ENCODE measurements around the gene IL22RA2.

The IL22RA2 gene

DNA sequence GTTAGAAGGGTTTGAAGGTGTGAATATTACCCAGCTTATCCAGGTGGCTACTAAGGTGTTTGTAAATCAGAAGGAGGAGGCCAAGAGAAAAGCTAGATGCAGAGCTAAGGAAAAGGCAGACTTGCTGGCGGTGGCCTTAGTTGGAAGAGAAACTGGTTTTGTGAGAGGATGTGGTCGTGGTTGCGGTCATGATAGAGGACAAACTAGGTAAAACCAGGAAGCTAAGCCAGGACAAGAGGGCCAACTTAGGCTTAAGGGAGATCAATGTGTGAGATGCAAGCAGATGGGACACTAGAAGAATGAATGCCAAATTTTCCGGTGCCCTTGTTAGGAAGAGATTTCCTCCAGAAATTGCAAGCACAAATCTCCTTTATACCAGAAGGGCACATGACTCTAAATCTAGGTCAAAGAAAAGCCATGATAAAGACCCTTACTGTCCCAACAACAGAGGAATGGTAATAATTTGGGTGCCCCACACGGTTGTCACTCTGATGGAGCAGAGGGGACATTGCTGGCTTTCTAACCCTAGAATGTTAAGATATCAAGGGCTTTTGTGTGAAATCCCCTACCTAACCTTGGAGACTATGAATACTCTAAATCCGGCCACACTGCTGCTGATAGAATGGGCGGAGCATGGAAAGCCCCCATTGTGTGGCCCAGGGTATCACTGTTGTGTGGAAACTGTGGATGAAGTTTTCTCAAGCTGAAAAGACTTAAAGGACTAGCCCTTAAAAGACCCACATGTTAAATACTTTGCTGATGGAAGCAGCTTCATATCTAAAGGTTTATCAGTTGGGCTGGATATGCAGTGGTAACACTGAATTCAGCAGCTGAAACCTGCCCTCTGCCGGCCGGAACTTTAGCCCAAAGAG, 7.8 kb downstream of the IL22RA2 start:
- DNase-seq, result no peak

DNA sequence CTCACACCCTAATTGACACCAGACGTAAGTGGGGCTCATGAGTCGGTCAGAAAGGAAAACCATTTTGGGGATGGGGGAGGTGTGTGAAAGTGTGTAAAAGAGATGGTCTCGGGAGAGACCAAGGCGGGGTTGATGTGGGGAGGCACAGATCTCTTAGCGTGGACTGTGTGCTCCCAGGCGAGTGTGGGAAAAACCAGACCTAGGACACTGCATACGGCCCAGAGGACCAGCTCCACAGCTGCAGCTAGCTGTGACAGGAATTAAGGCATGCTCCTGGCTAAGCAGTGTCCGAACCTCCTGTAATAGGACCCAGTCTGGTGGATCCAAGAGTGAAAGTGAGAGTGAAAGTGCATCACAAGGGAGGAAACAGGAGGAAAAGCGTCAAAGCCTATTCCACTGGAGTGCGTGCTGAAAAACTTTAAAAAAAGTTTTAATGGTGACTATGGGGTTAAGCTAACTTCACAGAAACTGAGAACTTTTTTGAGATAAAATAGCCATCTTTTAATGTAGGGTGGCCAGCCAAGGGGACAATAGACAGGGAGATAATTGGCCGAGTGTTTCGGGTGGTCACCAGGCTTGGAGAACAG, 9.6 kb downstream of the IL22RA2 start:
- DNase-seq, result no peak

DNA sequence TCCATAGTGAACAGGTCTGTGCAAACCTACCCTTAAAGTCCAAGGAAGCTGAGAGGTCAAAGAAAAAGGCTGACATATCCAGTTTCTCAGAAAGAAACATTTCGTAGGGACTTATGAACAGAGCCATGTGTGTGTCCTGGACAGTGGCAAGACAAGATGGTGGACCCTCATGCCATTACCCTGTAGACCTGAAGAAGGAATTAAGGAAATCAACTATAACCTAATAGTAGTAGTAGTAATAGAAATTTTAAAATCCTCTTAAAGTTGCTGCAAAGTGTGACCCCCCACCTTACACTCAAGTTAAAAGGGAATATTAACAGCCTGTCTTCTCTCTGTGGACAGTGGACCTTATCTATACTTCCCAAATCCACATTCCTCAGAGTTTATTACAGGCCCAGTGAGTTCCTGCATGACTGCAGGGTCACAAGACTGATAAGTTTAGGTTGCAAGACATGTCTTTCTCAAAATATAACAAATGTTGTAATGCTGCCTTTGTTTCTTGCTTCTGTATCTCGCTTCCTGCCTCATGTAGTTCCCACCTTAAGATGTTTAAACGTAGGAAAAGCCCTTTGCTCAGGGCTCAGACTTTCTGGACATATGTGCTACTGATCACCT, 10.6 kb downstream of the IL22RA2 start:
- DNase-seq, result no peak

DNA sequence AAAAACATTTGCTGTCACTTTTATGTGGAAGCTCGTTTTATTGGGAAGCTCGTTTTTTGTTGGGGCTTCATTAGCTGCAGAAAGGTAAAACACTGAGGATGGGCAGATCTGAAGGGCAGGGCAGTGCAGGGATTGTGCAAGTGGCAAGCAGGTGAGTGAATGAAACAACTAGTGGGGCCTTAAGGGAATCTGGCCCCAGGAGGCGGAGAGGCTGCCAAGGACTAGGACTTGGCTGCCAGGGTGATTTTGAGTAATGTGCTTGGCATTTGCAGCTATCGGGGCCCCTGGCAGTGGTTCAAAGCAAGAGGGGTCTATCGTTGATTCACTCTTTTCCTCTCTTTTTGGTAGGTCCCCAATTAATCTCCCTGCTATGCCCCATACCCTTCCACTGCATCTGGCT, 11.5 kb downstream of the IL22RA2 start:
- DNase-seq, result no peak

DNA sequence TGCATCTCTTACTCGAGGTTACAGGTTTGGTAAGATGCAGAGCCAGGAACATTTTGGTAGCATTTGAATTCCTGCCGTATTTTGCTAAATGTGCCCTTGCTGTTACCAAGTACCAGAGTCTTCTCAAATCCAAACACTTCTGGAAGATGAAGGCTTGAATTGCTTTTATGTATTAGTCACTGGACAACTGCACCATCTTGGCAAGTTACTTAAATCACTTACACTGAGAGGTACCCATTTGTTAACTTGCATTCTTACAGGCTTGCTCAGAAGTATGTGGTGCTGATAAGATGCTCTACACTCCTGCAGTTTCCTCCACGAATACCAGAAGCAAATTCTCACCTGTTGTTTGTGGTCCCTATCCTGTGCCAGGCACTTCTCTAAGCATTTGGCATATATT, 12.7 kb downstream of the IL22RA2 start:
- DNase-seq, result no peak

DNA sequence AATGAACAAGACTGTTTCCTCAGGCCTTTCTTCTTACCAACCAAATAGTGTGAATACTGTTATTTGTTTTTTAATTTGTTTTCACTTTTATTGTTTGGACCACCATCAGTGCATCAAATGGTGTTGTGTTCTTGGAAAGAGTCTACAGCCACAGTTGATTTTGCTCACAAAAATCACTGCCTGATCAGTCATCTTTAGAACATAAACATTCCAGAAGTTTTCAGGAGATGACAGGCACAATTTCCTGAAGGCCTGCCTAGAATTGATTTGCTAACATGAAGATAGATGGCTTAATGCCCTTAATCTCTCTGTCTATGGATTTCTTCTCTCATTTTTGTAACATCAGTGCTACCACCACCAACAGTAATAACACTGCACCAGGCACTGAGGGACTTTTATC, 13.5 kb downstream of the IL22RA2 start:
- DNase-seq, result no peak

DNA sequence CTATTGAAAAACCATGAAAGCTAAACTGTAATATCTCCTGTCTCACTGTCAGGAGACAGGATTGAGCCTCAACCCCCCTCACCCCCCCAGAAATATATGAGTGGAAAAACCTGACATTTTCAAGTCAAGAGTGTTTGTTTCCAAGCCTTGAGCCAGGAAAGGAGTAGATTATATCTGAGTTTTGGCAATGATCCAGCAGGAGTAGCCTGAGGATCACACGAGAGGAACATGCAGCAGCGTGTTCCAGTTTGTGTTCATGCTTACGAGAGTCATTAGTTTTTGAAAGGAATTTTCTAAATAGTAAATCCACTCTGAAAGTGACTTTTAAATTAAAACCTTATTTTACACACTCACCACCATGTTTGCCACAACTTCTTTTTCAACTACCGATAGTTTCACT, 15.8 kb downstream of the IL22RA2 start:
- DNase-seq, result no peak

DNA sequence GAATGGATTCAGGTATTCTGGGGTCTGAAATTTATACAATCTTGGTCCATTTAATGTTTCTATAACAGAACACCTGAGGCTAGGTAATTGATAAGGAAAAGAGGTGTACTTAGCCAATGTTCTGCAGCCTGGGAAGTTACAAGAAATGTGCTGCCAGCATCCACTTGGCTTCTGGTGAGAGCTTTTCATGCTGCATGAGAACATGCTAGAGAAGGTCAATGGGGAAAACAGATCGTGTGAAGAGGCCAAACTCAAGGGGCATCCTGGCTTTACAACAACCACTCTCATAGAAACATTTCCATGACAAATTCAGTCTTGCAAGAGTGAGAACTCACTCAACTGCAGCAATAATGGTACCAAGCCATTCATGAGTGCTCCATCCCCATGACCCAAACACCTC, 16.8 kb downstream of the IL22RA2 start:
- DNase-seq, result no peak

DNA sequence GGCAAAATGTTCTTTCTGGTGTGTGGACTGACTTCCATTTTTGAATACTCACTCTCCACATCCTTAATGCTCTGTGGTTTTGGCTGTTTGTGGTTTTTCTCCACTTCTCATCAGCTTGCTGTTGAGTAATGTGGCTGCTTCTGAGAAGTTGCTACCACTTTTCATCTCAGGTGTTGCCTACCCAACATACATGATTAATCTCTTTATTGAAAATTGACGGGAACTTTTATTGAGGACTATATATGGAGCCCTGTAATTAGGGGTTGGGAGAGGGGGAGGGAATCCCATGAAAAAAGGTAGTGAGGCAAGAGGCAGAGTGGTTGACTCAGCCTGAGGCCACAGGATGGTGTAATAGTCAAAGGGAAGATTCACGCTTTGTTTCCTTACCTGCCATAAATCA, 17.6 kb downstream of the IL22RA2 start:
- no peak for DNase-seq

DNA sequence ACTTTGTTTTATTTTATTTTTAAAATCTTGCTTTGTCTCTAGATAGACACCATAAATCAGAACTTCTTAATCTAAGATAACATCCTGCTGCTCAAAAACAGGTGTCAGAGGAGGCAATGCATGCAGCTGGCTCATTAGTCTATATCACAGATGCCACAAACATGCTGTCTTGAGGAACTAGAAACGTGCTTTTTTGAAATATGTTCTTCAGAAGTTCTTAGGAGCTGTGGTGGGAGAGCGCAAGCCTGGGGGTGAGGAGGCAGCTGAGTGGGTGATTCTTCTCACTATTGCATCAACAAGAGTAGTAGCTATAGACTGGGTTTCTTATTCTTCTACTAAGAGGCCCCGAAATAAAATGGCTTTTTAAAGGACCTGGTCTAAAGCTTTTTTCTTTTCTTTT, 23.4 kb downstream of the IL22RA2 start:
- DNase-seq, result no peak

DNA sequence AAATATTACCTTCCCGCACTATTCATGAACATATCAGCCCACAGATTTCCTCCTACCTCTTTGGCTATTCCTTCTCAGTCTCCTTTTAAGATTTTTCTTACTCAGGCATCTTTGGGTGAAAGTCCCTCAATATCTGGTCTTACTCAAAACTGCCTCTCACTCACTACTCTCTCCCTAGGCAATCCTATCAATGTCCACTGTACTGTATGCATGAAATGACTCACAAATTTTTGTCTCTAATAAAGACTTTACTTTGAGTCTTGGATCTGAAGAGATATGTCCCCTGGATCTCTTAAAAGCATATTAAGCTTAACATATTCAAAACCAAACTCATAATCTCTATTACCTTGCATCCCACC, 24.4 kb downstream of the IL22RA2 start:
- DNase-seq, result no peak

DNA sequence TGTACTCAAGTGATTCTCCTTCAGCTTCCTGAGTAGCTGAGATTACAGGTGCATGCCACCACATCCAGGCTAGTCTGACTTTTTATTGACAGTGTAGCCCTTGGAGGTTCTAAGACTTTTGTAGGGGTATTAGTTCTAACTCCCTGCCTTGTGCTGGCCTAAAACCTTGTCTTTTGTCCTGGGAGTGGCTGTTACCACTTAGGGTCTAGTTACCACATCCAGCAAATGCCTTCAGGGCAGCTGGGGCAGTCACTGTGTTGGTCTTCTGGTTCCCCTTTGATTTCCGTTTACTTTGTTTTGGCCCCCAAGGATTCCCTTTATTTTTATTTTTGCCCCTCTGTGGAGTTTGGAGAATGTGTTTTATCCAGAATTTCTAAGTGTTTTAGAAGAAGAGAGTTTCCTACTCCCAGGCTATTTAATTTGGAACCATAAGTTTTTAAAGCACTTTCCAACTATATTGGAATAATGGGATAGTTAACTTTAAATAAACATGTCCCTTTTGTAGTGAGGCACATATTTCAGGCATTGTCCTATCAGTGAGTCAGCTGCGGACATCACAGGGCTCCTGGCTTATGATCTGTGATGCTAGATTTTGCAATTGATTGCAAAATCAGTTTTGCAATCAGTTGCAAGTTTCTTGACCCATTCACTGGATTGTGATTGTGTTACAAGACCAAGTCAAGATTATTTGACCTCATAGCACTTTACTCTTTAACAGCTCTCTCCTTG, 25.0 kb downstream of the IL22RA2 start:
- DNase-seq, result no peak

DNA sequence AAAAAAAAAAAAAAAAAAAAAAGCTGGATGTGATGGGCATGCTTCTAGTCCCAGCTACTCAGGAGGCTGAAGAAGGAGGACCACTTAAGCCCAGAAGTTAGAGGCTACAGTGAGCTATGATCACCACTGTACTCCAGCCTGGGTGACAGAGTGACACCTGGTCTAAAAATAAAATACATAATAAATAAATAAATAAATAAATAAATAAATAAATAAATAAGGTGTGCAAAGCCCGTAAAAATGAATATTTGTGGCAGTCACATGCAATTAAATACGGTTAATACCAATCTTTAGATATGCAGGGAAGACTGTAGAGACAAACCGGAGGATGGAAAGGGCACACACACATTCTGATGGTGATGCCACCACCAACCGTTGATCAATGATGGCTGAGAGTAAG, 26.2 kb downstream of the IL22RA2 start:
- DNase-seq, result no peak

DNA sequence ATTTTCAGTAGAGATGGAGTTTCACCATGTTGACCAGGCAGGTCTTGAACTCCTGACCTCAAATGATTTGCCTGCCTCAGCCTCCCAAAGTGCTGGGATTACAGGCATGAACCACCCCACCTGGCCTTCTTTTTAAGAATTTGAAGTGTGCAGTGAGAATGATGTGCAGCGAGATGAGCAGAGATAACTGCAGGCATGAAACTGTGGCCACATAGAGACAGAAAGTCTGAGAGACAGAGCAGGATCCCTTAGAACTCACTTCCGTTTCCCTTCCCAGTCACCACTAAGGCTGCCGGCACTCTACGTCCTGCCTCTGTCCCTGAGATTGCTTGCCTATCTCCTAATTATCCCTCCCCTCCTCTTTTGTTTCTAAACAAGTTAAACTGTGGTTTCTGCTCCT, 27.2 kb downstream of the IL22RA2 start:
- DNase-seq, result no peak

DNA sequence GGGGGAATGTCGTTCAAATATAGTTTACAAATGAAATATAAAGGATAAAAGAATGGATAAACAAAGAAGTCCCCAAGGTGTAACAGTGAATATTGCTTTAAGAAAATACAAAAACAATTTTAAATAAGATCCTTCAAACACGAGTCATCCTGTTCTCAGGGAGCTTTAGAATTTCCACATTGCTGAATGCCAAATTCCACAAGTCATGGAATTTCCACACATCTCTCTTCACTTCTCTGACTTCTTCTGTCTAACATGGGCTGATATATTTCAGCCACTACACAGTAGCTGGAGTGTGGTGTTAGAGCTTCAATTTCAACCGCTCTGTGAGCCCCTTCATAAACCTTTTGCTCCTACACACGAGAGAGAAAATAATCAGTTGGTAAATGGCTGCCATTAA, 28.0 kb downstream of the IL22RA2 start:
- DNase-seq, result no peak

DNA sequence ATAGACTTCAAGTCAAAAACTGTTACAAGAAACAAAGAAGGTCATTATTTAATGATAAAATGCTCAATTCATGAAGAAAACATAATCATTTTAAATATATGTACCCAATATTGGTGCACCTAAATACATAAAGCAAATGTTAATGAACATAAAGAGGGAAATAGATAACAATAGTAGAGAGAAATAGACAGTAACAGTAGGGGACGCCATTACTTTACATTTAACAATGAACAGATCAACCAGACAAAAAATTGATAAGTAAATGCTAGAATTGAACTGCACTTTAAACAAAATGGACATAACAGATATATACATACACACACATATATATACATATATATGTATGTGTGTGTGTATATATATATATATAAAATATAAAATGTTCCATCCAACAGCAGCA, 37.4 kb downstream of the IL22RA2 start:
- DNase-seq, result no peak

DNA sequence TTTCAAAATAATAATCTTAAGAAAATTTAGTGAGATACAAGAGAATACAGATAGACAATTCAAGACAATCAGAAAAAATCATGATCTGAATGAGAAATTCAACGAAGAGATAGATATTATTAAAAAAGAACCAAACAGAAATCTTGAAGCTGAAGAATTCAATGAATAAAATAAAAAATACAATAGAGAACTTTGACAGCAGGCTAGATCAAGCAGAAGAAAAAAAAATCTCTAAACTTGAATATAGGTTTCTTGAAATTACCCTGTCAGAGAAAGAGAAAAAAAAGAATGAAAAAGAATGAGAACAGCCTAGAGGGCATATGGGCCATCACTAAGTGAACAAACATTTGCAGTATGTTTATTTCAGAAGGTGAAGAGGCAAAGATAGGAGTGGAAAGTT, 39.0 kb downstream of the IL22RA2 start:
- no peak for DNase-seq

DNA sequence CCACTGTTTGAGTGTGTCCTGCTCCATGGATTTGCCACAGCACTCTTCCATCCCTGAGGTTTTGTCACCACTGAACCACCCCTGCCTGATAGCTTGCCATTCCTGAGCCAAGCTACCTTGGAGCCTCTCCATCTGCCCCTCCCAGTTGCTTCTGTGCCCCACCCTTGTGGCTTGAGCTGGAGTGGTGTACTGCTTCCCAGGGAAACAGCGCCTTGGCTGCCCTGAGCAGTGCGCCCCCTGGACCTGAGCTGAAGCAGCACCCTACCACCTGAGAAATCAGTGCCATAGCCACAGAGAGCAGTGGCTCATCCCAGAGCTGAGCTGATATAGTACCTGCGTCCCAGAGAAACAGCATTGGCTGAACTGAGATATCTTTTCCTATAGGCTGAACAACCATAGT, 40.3 kb downstream of the IL22RA2 start:
- DNase-seq, result no peak

DNA sequence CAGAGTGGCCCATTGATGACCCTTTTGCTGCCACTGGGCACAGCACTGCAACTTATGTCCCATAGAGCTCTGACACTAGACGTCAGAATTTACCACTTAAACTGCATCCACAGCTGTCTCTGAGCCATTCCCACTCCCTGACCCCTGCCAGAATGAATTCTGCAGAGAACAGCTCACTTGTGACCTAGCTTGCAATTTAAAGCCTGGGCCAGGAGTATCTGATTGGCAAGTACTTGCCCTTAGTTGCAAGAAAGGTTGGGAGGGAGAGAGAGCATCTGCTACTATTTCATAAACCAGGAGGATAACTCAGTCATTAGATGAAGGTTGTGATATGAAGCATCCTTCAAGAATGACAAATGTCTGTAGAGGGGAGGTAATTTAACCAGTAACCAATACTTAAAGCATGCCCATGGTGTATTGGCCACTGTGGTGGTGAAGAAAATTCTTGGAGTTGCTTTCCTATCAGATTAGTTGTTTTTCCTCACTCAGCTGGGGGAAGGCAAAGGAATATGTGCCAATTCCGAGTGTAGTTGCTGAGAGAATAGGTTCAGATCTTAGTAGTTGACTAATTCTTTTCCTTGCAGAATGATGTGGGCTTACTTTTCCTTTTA, 46.5 kb downstream of the IL22RA2 start:
- DNase-seq, result no peak

DNA sequence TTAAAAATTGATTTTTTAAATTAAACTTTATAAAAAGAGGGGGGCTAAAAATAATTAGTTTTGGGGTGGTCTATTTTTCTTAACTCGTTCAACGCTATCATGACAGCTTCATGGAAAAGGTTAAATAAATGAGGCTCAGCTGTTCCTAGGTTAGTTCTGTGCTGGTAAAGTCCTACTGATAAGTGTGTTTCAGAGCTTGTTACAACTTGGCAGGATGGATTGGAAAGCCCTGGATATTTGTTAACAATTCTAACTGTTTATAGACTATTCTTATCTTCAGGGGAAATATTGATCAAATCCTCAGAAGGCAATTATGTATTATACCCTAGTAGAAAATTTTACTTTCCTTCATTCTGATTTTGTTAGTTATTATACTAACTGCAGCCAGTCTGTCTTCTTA, 50.4 kb downstream of the IL22RA2 start:
- no peak for DNase-seq

DNA sequence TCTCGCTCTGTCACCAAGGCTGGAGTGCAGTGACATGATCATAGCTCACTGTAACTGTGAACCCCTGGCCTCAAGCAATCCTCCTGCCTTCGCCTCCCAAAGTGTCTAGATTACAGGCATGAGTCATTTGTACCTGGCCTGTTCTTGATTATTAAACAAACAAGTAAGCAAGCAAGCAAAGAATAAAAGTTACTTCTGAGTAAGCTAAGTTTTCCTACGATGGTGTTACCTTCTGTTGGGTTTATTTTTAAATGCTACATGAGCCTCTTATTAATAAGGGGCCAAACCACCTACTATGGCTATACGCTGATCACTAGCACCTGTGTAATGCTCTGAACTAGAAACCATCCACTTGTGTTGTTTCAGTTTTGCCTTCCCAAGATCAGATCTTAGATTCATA, 50.8 kb downstream of the IL22RA2 start:
- no peak for DNase-seq

DNA sequence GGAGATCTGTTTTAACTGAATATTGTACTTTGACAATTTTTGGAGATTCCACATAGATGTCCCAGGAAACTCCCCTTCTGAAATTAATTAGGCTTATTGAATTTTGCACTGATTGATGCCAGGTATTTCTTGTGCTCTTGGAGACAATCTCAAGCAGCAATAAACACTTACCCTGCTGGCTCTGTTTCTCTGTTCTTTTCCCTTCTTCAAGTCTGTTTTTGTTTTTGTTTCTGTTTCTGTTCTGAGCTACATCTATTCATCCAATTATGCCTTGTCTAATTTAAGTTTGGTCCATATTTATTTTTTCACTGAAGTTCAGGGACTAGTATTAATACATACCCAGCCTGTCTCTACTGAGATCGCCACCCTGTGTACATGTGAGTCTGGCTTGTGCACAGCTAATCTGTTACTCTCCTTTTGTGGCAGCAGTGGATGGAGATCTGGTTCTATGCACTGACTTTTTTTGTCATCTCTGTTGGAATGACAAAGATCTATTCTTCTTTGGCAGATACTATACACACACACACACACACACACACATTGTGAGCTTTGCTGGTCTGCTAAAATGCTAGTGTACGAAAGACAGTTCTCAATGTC, 51.9 kb downstream of the IL22RA2 start:
- DNase-seq, result no peak

DNA sequence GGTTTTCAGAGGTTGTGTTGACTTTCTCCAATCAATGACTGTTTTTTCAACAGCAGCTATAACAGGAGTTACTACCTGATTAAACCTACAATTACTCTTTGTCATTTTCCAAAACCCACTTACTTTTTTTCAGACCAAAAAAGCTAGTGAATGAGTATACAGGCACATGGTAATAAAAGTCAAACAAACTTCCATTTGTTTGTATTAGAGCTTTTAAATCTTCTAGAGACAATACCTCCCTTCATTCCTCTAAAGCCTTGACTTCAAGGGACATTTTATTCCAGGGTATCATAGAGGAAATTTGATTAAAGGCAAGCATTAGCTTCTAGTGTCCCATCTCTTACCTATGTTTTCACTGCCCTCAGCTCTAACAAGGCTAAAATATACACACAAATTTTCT, 52.7 kb downstream of the IL22RA2 start:
- DNase-seq, result no peak
